Liver (tissue), 3 donors: ENCODE measurements around the gene TPT1.

ENCODE experiments used
- HNF4A ChIP-seq, 2 donors: conservative IDR thresholded peaks; 2 replicates each; pipeline ENCODE4 v1.6.1; 2016; ENCODE audit warnings: antibody characterized with exemption in 2 of 2, mild to moderate bottlenecking in 2 of 2
- NR2F2 ChIP-seq: IDR thresholded peaks from 2 replicates; pipeline ENCODE4 v1.6.1; 2016; ENCODE audit warnings: antibody characterized with exemption
- RAD21 ChIP-seq, 2 donors: IDR thresholded peaks; 2 replicates each; pipeline ENCODE4 v1.6.1; 2016; ENCODE audit warnings: antibody characterized with exemption in 2 of 2, mild to moderate bottlenecking in 2 of 2
- TAF1 ChIP-seq: conservative IDR thresholded peaks from 2 replicates; pipeline ENCODE4 v1.6.1; 2016; ENCODE audit warnings: antibody characterized with exemption, mild to moderate bottlenecking
- TF ChIP-seq, protein P1 (sequence below): fragments of 150-350 bp; IDR thresholded peaks from 2 replicates; pipeline ENCODE4 v1.5.1; 2017; ENCODE audit warnings: improper control_type of control experiment, low read depth, low read length; ENCODE audit not compliant: missing input control
- TF ChIP-seq, protein P2 (sequence below): IDR thresholded peaks from 2 replicates; pipeline ENCODE4 v1.6.1; 2016; ENCODE audit warnings: antibody characterized with exemption
- donor health status: healthy.
- donor health status: healthy.

DNA sequence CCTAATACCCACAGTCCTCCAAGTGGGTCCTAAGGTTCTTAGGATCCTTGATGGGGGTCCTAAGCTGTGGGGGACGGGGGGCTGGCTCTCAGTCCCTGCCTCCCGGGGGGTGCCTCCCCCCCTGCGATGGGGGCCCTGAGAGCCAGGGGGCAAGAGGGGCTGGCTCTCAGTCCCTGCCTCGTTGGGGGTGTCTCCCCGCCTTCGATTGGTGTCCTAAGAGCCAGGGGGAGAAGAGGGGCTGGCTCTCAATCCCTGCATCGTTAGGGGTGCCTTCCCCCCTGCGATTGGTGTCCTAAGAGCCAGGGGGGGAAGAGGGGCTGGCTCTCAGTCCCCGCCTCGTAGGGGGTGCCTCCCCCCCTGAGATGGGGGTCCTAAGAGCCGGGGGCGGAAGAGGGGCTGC is 40.2 kb upstream of the TPT1 start:
- TF ChIP-seq, protein P1, sequence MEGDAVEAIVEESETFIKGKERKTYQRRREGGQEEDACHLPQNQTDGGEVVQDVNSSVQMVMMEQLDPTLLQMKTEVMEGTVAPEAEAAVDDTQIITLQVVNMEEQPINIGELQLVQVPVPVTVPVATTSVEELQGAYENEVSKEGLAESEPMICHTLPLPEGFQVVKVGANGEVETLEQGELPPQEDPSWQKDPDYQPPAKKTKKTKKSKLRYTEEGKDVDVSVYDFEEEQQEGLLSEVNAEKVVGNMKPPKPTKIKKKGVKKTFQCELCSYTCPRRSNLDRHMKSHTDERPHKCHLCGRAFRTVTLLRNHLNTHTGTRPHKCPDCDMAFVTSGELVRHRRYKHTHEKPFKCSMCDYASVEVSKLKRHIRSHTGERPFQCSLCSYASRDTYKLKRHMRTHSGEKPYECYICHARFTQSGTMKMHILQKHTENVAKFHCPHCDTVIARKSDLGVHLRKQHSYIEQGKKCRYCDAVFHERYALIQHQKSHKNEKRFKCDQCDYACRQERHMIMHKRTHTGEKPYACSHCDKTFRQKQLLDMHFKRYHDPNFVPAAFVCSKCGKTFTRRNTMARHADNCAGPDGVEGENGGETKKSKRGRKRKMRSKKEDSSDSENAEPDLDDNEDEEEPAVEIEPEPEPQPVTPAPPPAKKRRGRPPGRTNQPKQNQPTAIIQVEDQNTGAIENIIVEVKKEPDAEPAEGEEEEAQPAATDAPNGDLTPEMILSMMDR = no peak
- TF ChIP-seq TAF1 = no peak
- TF ChIP-seq NR2F2 = no peak
- TF ChIP-seq, protein P2, sequence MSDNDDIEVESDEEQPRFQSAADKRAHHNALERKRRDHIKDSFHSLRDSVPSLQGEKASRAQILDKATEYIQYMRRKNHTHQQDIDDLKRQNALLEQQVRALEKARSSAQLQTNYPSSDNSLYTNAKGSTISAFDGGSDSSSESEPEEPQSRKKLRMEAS = no peak
- TF ChIP-seq HNF4A (conservative IDR thresholded peaks at IDR 0.05) = no peak
- no peak for TF ChIP-seq RAD21 (IDR thresholded peaks at IDR 0.05)
